ENCODE data around the gene GALC.

The GALC gene

DNA sequence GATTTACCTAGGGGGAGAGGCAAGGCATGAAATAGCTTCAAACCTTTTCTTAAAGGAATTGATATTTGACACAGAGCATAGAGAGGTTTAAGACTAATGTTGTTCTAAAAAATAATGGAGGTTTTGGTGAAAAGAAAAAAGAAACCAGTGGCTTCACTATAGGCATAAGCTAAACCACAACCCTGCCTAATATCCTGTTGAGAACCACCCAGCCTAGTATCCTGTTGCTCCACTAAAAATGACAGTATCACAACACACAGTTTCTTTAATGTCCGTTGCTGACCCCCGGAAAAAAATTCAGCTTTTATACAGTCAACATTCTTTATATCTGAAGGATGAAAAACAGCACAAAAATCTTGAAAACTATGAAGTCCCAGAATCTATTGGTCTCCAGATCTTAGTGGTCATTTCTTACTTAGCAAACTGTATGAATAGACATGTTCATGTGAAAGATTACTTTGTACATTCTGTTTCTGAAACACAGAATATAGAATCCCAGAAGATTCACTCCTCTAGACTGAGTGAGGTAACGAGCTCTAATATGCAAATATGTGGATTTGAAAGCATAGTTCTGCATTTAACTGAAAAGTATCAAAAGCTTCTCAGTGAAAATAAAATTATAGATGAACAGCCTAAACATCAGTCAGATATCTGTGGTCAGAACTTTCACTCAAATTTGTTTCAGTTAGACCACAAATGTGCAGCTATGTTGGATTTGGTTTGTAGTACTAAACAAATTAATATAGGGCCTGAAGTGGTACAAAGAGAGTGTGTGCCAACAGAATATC is 40.5 kb downstream of the GALC start:
- DNase-seq: no peak

DNA sequence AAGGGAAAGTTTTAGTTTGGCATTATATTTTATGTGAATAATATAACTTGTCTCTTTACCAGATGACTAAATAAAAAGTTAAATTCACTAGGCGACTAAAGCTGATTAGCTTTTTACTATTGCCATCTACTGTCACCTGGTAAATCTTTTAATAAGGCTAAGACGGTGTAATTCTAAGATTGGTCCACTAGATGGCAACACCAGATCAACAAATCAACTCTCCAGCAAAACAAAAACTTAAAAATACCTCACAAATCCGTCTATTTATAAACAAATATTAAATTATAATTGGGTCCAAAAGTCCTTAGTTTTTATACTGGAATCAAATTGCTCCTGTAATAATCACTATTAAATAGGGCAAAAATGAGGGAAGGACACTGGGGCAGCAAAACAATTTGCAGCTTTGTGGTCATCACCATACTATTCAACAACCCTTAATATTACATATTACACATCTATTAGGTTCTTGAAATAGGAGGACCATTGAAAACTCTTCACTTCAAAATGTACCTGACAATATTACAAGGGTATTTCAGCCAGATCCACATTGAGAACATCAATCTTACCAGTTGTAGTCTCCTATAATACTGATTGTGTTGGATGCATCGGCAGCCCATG is 47.9 kb downstream of the GALC start:
- DNase-seq: no peak

DNA sequence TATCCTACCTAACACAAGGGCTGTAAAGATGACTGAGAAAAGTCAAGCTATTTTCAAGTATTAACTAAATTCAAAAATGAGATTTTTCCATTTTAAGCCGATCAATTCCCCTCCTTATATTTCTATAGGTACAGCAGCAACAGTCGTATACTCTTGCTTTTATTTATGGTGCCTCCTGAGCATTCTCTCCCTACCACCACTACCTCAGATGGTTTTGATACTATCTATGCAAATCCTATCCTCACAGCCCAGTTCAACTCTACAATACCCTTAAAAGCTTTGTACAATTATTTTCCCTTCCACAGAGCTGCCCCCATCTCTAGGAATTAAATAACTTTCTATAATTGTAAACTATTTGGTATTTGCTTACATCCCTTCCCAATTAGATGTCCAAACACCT is 52.1 kb downstream of the GALC start:
- no peak for DNase-seq

DNA sequence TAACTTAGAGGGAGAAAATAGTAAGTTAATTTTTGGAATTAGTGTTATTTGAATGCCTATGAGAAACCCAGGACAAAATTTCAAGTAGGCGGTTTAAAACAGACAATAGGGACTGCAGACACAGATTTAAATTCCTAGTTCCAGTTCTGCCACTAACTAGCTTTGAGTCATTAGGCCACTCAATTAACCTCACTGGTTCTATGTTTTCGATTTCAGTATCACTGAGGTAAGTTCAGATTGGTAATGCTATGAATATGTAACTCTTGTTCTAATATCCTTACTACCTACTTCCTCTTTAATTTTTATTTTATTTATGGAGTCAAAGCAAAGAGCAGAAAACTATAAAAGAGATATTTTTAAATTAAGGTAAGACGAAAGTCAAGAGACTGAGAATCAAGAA is 52.6 kb downstream of the GALC start:
- no peak for DNase-seq

DNA sequence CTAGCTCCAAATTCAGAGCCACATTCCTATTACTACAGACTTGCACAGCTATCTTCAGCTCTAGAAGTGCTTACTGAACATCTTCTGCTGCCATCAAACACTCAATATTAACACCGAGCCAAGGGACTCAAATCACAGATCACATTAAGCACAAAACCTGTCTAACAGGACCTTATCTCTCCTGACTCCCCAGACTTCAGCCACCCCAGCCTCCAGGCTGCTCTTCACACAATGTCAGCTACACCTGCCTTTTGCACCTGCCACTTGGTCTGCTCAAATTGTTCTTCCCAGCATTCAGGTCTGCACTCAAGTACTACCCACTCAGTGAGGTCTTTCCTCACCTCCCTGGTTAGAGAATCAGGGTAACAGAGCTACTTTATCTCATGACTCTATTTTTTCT is 57.1 kb downstream of the GALC start:
- no peak for DNase-seq

DNA sequence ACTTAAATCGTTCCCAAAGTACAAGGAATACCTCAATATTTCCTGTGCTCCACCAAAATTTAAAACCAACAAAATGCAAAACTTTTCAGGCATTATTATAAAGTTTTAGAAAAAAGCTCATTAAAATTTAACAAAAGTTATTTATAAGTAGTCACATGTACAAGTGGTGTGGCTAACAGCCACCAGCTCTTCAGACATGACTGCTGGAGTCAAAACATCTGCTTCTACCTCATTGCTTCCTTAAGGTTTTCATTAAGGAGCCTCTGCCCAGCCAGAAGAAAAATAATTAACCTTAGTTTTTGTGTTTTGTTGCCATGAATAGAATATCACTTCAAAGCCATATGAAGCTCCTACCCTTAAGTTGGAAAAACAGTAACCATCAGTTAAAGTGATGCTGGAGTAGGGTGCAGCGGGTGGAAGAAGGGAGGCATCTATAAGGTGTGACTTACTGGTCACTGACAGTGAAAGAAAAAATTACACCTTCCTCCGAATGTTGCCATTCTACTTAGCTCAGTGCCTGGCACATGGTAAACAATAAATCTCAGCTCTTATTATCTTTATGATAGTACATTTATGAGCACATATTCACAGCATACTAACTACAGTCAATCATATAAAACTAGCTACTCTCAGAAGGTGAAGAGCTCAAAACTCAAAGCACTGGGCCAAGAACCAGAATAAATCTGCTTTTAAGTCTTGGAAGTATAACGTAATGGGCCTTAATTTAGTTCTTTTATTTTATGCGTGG is 57.7 kb downstream of the GALC start:
- DNase-seq: no peak

DNA sequence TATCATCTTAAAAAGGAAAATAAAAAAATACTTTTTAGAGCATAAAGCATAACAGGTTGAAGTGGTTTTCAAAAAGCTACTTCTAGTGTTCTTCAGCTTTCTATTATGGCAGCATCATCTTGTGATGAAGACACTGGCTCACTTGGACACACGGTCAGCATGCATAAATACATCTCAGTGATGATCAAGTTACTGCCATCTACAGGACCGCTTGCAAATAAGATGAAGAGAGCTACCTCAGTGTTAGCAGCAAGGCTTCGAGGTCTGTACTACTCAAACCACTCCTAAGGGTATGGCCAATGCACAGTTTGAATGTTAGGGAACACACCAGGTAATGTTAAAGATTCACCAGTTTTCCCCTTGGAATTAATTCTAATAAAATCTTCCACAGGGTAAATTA is 58.8 kb downstream of the GALC start:
- no peak for DNase-seq

DNA sequence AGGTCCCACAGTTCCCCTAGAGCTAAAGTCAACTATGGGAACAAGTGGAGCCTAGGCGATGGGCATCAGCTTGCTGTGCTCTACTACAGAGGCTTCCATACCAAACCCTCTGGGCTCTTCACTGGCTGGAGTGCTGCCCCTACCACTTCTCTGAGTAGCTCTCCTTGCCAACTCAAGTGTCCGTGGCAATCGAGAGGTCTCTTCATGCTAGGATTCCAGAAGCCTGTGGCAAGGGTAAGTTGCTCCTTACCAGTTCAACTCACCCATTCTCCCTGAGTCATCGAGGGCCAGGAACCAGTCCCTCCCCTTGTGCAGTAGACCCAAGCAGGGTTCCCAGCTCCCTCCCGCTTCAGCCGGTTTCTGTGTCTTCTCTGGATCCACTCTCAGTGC is 76.1 kb downstream of the GALC start:
- DNase-seq: no peak

DNA sequence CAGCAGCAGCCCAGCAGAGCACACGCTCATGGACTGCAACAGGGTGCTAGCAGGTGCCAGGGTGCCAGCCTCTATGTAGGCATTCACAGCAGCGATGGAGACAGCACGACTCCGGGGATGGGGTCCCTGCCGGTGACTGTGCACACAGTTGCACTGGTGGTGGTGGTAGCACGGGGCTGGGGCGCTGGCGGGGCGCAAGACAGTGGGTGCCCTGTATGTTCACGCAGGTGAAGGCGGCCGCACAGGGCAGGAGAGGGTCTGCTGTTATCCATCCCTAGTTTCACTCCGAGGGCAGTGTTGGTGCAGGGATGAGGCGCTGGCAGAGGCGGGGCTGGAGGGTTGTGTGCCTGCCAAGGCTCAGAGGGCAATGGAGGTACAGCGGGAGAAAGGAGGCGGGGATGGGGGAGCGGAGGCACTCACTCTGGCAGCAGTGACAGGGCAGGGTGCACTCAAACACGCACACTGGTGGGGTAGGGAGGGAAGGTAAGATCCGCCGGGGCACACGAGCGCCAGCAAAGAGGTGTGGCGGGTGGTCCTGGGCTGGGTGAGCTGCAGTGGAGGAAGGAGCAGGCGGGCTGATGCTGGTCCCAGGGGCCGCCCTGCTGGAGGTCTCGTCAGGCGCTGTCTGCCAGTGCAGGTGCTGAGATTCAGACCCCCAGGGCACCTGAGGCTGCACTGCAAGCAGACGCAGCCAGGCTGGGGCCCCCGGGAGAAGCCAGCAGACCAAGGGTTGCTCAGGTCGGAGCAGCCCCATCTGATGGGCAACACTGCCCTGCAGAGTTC is 76.7 kb downstream of the GALC start:
- no peak for DNase-seq

DNA sequence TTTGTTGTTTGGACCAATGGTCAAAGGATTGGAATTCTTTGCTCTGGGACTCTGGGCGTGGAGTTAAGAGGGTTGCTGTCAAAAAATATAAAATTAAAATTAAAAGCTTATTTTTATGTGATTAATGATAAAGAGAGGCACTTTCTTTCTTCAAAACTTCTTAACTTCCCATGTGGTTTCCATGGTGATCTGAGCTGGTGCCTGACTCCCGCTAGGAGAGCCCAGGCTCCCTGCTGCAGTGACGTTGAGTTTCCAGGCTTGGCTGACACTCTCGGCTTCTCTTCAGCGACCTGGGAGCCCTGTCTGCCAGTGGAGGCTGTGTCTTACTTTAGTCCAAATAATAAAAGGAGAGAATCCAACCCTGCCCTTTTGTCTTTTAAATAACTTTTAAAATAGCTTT is 84.4 kb downstream of the GALC start:
- DNase-seq: no peak

DNA sequence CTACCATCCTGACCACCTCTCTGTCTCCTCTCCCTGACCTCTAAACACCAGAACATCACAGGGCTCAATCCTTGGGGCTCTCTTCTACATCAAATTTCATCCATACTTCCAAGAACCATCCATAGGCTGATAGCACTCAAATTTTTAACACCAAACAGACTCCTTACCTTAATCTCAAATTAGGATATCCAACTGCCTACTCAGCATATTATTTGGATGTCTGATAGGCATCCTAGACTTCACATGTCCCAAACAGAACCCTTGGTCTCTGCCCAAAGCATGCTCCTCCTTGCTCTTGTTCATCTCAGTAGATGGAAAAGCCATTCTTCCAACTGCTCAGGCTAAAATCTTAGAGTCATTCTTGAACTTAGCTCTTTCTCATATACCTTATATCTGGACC is 91.3 kb downstream of the GALC start:
- no peak for DNase-seq

DNA sequence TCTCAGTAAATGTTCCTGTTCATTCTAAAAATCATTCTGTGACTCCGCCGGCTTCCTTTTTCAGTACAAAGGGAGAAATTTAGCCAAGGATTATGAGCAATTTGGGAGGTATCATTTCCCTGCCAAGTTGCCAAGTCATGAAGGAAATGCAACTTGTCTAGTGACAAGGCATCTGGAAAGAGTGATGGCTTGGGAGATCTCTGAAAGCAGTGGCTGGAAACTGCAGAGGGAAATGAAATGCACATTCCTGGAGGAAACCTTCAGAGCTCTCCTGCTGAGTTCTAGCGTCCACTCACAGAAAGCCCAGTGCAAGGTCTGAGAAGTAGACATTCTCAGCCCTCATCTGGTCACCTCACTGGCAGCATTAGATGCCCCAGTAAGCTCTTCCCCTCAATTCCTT is 91.7 kb downstream of the GALC start:
- DNase-seq: no peak

DNA sequence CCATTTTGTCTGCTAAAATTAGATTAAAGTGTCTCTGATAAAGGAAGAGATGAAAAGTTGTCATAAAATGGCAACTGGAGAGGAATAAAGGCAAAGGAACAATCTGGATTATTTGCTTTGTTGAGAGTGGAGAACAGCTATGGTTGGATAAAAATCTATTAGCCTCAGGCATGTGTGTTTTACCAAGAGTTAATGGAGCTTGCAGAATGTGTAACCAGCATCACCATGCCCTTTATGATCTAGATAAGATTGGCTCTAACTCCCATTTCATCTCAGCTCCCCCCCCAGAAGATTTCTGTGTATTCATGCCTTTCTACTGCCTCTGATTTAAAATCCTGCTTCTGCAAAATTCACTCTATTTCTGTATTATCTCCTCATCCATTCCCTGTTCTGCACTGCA is 93.8 kb downstream of the GALC start:
- DNase-seq: no peak

DNA sequence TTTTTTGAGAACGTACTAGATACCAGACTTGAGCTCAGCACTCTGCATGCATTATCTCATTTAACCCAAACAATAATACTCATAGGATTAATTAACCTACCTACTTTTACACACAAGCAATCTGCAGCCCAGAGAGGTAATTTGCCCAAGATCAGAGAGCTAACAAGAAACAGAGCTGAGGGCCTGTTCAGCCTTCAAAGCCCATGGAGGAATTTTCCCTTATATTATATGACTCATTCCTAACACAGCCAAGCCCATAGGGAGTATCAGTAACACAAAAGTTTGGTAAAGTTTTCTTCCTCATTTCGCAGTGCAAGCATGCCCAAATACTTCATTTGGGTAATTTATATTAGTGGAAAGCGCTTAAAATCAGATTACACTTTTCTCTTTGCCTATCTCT is 94.7 kb downstream of the GALC start:
- DNase-seq: no peak

DNA sequence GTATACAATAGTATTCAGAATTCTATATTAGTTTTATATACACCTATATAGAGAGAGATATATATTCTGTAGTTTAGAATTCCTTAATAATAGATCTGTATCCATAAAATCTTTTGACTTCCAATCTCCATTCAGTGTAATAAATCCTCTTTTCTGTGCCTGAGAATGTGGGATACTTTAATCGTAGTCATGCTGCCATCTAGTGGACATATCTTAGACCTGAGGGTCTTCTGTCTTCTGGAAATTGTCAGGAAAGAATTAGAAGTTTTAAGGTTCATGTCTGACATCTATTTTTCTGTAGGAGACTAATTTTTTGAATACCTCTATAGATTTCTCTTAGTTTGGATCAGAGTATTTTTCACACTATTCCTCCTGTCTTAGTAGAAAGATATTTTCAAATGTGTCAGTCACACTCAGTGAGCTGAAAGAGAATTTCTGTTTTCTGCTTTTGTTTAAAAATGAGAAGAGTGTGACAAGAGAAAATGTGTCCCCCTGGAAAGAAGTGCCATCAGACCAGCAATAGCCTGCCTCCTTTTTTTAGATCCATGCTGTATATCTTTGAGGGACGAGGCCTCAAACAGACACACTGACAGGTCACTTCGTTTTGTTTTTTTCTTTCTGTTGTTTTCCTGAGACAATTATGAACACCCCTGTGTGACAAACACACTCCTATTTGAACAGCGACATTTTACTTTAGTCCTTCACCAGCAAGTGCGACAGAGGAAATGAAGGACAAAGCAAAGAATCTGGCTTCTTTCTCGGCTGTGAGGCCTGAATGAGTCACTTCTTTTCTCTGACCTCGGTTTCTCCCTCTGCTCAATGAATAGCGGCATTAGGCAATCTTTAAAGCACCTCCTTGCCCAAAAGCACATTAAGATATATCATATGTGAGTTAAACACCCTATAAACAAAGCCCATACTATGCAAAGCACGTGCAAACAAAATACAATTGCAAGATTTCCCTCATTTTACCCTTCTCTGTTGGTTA is 96.3 kb downstream of the GALC start:
- no peak for DNase-seq

DNA sequence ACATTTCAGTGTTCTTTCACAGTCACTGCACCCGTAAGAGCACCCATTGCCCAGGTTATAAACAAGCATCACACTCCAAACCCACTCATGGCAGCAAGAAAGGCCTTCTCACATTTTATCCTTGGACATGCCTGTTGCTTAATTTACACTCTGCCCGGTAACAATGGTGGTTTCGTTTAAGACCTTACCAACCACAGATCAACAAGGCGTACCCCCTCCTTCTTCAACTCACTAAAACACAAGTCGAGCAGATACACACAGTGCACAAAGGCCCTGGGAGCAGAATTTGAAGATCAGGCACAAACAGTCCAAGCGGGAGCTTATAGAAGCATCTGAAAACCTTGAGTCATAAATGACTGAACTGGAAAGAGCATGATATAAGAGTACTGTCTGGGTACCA is 98.1 kb downstream of the GALC start:
- DNase-seq: no peak

DNA sequence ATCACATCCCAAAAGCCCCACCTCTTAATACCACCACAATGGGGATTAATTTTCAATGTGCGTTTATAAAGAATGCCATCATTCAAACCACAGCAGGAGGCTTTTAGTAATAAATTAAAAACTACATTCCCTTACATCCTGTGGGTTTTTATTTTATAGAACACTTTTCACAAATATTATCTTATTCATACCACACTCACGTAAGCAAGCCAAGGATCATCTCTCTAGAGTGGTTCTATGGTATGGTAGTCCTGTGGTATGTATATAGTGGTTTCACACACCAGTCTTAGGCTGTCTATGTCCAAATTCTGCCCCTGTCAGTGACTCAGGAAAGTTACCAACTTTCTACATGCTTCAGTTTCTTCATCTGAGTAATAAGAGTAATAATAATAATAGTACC is 100.2 kb downstream of the GALC start:
- no peak for DNase-seq

DNA sequence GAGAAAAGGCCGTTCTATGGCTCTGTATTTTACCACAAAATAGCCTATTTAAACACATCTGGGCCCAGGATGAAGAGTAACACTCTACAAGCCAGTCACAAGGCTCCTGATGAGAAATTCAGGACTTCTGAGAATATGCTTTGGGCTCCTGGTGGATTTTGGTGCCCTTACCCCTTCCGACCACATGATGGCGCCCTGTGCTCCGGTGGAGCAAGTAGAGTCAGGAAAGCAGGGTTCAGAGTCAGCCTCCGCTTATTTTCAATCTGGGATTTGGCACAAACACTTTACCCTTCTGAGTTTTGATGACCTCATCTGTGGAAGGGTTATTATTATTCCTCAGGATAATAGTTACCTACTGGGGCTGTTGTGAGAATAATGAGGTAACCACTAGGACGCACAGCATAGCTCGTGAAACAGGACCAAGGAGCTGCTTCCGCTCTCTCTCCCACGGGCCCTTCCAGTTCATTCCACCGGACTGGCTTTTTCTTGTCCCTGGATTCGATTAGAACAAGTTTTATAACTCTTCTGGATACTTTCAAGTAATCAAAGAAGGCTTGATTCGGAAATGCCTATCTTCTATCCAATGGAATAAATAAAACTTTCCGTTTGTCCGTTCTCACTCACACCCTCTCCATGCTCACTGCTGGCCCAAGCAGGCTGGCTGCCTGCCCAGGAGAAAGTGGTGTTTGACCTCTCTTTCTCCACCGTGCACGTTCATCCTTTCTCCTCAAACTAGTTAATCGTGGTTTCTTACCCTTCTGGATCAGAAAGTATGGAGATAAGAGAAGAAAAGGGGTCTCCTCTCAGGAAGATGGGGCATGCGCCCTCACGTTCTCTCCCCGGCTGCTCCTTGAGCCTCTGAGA is 104.6 kb downstream of the GALC start:
- no peak for DNase-seq

DNA sequence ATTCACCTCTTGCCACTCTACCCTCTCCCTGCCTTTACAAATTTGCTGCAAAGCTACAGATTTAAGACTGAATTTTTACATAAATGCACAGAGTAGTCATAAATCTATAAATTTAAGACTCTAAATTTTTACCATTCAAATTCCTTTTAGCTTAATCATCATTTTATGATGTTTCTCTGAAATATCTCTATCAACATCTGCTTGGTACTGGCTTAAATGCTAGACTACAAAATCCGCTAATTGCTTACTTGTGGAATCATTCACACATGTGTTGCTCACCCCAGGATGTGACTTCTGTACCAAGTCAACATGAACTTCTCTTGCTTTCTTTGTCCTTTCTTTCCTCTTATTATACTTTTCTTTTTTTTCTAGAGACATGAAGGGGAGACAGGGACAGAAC is 109.2 kb downstream of the GALC start:
- no peak for DNase-seq
